GM21423 (cell line): ENCODE data around the gene CCDC92B.
"Not testable (repeated sequence)": the region's sequence is repeated elsewhere in the genome, so short reads cannot be mapped to it uniquely, and the experiment has no call there.

Experiments
- ATAC-seq: cut with Tn5 transposase; IDR thresholded peaks from one replicate; pipeline ENCODE4 v1.9.1; 2021; ENCODE audit warnings: mild to moderate bottlenecking, moderate library complexity; ENCODE audit not compliant: unreplicated experiment

The CCDC92B gene

GRCh38 chr17:2749058-2749783, at the start of gene CCDC92B:
Gene CCDC92B (minus strand): TSS chr17:2749652. CDS start chr17:2735145, 14,507 bp downstream.
- no peak for ATAC-seq

- ATAC-seq, result no peak
Measured at GRCh38 chr17:2798678-2799077, 49.2 kb upstream of the CCDC92B start.

- ATAC-seq, result no peak
Measured at GRCh38 chr17:2798188-2798587, 48.7 kb upstream of the CCDC92B start.

GRCh38 chr17:2797637-2798036, 48.2 kb upstream of the CCDC92B start:
- ATAC-seq, result no peak

GRCh38 chr17:2797226-2797625, 47.8 kb upstream of the CCDC92B start:
- ATAC-seq, result no peak

GRCh38 chr17:2796164-2797125, 47.0 kb upstream of the CCDC92B start, which contains the start of gene RAP1GAP2:
Gene RAP1GAP2 (plus strand): TSS chr17:2796438. CDS start chr17:2796528, 90 bp downstream.
- ATAC-seq, result no peak

GRCh38 chr17:2795441-2796163, 46.1 kb upstream of the CCDC92B start:
- no peak for ATAC-seq

- ATAC-seq, result no peak
Measured at GRCh38 chr17:2794111-2794803, 44.8 kb upstream of the CCDC92B start.

GRCh38 chr17:2792366-2793169, 43.1 kb upstream of the CCDC92B start:
- peak; percentile 36 for ATAC-seq

GRCh38 chr17:2789700-2790099, 40.2 kb upstream of the CCDC92B start:
- no peak for ATAC-seq

- ATAC-seq, result peak; percentile 87
Measured at GRCh38 chr17:2786176-2786881, 36.9 kb upstream of the CCDC92B start.

GRCh38 chr17:2785376-2785775, 35.9 kb upstream of the CCDC92B start:
- not testable (repeated sequence) for ATAC-seq

GRCh38 chr17:2784864-2785263, 35.4 kb upstream of the CCDC92B start:
- no peak for ATAC-seq

GRCh38 chr17:2783310-2784030, 34.0 kb upstream of the CCDC92B start:
- no peak for ATAC-seq

GRCh38 chr17:2782055-2782454, 32.6 kb upstream of the CCDC92B start:
- no peak for ATAC-seq

GRCh38 chr17:2781598-2781997, 32.1 kb upstream of the CCDC92B start:
- not testable (repeated sequence) for ATAC-seq

GRCh38 chr17:2780931-2781454, 31.5 kb upstream of the CCDC92B start:
- no peak for ATAC-seq

- no peak for ATAC-seq
Measured at GRCh38 chr17:2780256-2780655, 30.8 kb upstream of the CCDC92B start.
